Germinal center (tissue), 1 donor: ENCODE results near the gene SLC23A3.

Source experiments
- DNase-seq: peaks from one replicate; pipeline ENCODE4 v3.0.0; 2012; ENCODE audit warnings: mixed read lengths, low spot score

The SLC23A3 gene

GRCh38 chr2:219175928-219176817 lies 6.3 kb upstream of the SLC23A3 start:
- peak; percentile 69 for DNase-seq

- DNase-seq, result no peak
Measured at GRCh38 chr2:219175486-219175885, 5.7 kb upstream of the SLC23A3 start.

GRCh38 chr2:219174801-219175200 lies 5.0 kb upstream of the SLC23A3 start:
- no peak for DNase-seq

GRCh38 chr2:219174146-219174545 lies 4.3 kb upstream of the SLC23A3 start:
- no peak for DNase-seq

- no peak for DNase-seq
Measured at GRCh38 chr2:219173176-219173575, 3.3 kb upstream of the SLC23A3 start.

GRCh38 chr2:219172231-219173154 lies 2.7 kb upstream of the SLC23A3 start:
- no peak for DNase-seq

- DNase-seq, result peak; percentile 28
Measured at GRCh38 chr2:219171231-219171651, 1.4 kb upstream of the SLC23A3 start.

- DNase-seq, result no peak
Measured at GRCh38 chr2:219168932-219169331, 897 bp downstream of the SLC23A3 start.

- no peak for DNase-seq
Measured at GRCh38 chr2:219168526-219168925, 1.3 kb downstream of the SLC23A3 start.

GRCh38 chr2:219167997-219168396 lies 1.8 kb downstream of the SLC23A3 start:
- no peak for DNase-seq

- no peak for DNase-seq
Measured at GRCh38 chr2:219165058-219165911, 4.5 kb downstream of the SLC23A3 start.

- no peak for DNase-seq
Measured at GRCh38 chr2:219163156-219163555, 6.7 kb downstream of the SLC23A3 start.

- DNase-seq, result no peak
Measured at GRCh38 chr2:219161097-219161496, 8.7 kb downstream of the SLC23A3 start.

- DNase-seq, result peak; percentile 96
Measured at GRCh38 chr2:219160186-219161017, 9.4 kb downstream of the SLC23A3 start, which contains the start of gene NHEJ1. Gene NHEJ1, minus strand, starts transcription at chr2:219160815. Its CDS starts 2,453 bp downstream, at chr2:219158362.

- peak; percentile 7 for DNase-seq
Measured at GRCh38 chr2:219159771-219160185, 10.1 kb downstream of the SLC23A3 start.

- DNase-seq, result no peak
Measured at GRCh38 chr2:219158586-219158985, 11.2 kb downstream of the SLC23A3 start.

GRCh38 chr2:219158025-219158424 lies 11.8 kb downstream of the SLC23A3 start:
- no peak for DNase-seq

- no peak for DNase-seq
Measured at GRCh38 chr2:219157396-219157795, 12.4 kb downstream of the SLC23A3 start.

- DNase-seq, result peak; percentile 66
Measured at GRCh38 chr2:219155054-219155644, 14.7 kb downstream of the SLC23A3 start.

- no peak for DNase-seq
Measured at GRCh38 chr2:219149667-219150066, 20.2 kb downstream of the SLC23A3 start.
